HG03095 (cell line): ENCODE measurements around the gene CCDC27.
"Not testable (repeated sequence)": the region's sequence is repeated elsewhere in the genome, so short reads cannot be mapped to it uniquely, and the experiment has no call there.

ENCODE experiments used
- ATAC-seq: cut with Tn5 transposase; IDR thresholded peaks from one replicate; pipeline ENCODE4 v1.9.1; 2021; ENCODE audit warnings: moderate library complexity; ENCODE audit not compliant: unreplicated experiment

The CCDC27 gene

DNA sequence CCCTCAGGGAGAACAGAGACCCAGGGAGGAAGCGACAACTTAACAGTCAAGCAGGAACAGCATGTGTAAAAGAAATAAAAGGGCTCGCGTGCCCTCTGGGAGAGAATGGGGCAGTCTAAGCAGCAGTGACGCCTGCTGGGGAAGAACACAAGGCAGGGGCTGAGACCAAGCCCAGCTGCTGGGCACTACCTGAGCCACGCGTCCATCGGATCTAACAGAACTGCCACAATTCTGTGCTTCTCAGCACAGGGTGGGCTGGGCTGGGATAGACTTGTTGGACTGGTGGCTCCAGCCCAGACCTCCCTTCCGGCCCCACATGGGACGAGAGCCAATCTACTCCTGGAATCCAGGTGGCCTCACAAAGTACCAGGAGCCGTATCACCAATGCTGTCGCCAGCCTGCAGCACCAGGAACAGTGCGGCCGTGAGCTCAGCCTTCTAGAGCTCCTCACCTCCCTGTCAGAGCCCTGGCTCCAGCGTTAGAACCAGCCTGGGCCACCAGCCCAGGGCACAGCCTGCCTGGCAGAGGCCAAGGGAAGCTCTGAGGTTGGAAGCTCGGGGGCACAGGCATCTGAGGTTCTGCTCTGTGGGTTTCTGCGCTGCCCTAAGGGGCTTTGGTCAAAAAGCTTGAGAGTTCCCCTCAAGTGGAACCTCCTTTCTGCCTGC lies 36.6 kb downstream of the CCDC27 start:
- no peak for ATAC-seq

DNA sequence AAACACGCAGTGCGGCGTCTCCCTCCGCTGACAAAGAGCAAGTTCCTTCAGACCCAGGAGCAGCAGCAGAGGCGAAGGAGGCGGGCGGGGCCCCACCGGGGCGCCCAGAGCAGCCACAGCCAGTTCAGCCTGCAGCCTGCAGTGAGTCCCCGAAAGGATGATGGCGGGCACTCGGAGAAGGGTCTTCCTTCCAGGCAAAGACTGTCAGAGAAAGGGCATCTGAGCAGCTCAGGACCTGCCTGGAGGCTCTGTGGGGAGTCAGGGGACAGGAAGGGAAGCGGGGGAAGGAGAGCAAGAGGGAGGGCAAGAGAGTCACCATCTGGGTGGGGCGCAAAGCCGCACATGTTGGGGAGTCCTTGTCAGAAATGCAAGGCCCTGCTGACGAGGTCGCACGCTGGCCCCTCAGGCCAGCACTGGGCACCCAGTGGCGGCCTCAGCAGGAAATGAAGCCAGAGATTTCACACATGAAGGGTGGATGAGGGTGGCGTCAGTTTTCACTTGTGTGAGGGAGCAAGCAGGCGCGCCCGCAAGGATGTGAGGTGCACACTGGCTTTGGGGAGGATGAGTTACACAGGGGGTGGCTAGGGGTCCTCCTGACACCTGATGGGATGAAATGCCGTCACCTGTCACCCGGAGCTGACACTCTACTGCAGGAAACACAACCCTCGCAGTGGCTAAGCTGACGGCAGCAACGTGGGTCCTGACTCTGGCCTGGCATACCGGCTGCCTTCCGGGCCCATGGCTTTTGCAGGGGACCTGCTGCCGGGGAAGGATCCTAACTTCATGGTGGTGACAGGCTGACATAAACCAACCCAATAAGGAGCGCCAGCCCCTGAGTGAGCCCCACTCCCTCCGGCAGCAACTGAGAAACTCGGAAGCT lies 37.4 kb downstream of the CCDC27 start:
- no peak for ATAC-seq

DNA sequence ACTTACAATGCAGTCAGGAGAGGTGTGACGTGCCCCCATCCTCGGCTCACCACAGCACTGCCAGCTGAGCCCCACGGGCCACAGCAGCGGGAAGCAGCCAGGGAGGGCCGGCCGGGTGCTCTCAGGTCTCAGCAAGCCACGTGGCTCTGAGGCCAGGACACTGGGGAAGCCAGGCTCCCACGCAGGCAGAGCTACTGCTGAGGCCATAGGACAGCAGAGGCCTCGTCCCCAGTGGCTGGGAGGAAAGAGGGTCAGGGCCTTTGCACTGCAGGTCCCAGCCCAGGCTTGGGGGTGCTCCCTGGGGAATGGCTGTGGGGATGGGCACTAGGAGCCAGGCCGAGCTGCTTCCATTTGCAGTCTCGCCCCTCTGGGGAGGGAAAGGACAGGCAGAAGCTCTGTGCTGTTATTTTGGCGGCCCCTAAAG lies 38.3 kb downstream of the CCDC27 start:
- ATAC-seq = no peak

- no peak for ATAC-seq
Observed at GRCh38 chr1:3790952-3791351, 38.7 kb downstream of the CCDC27 start.

DNA sequence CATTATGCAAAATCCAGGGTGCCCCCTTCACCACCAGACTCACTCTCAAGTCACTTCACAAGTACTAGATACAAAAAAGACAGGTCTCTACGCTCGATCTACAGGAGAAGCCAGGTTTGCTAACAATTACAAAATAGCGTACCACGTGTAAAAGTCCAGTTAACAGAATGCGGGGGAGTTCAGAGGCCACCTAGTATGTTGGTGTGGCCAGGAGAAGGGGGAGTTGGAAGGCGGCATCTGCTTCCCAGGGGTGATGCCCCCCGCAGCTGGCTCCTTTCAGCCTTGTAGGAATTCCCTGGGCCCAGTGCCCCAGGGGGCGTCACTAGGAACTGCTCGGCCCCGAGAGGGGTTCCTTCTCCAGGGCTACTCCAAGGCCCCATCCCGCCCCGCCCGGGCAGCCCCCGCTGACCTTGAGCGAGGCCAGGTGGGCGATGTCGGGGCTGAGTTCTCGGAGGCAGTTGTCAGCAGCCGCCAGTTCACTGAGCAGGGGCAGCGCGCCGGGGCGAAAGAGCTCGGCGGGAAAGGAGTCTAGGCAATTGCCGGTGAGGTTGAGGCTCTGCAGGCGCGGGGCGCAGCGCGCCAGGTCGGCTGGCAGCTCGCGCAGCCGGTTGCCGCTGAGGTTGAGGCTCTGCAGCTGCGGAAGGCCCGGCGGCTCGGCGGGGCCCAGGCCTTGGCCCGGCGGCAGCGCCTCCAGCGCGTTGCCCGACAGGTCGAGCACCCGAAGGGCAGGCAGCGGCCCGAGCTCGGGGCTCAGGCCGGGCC lies 43.4 kb downstream of the CCDC27 start:
- ATAC-seq = no peak

- ATAC-seq = peak; percentile 99
Observed at GRCh38 chr1:3796215-3797061, 44.2 kb downstream of the CCDC27 start, which contains the start of gene LRRC47. Gene LRRC47 (minus strand): TSS chr1:3796498. CDS start chr1:3796476, 22 bp downstream.

GRCh38 chr1:3799976-3800685 lies 47.9 kb downstream of the CCDC27 start:
- no peak for ATAC-seq

GRCh38 chr1:3800795-3801194 lies 48.5 kb downstream of the CCDC27 start:
- ATAC-seq = not testable (repeated sequence)

- no peak for ATAC-seq
Observed at GRCh38 chr1:3803905-3804626, 51.8 kb downstream of the CCDC27 start.

DNA sequence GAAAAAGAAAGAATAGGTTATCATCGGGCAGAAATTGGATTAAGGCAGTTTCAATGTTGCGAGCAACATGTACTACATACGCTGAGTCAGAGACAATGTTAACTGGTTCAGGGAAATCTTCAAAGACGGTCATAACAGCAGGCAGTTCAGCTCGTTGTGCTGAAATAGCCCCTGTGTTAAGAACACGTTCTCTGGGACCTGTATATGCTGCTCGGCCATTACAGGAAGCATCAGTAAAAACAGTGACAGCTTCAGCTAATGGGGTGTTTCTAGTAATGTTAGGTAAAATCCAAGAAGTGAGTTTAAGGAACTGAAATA lies 52.3 kb downstream of the CCDC27 start:
- ATAC-seq = not testable (repeated sequence)

GRCh38 chr1:3805038-3805437 lies 52.8 kb downstream of the CCDC27 start:
- no peak for ATAC-seq

GRCh38 chr1:3807769-3808168 lies 55.5 kb downstream of the CCDC27 start:
- no peak for ATAC-seq

DNA sequence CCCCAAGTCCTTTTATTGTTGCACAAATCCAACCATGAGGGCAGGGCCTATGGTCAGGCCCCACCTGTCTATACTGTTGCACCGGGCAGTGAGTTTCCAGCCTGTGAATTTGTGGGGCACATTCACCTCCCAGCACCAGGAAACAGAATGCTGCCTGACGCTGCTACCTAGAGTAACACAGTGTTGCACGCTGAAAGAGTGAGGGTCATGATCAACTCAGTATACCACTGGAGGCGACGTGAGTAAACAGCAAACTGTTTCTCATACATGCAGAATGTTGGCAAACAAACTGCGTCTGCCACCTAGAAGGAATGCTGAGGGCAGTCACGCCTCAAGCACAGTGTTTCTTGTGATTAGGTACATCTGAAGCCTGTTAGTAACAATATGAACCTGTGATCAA lies 57.4 kb downstream of the CCDC27 start:
- no peak for ATAC-seq

GRCh38 chr1:3810149-3810761 lies 58.0 kb downstream of the CCDC27 start:
- not testable (repeated sequence) for ATAC-seq

DNA sequence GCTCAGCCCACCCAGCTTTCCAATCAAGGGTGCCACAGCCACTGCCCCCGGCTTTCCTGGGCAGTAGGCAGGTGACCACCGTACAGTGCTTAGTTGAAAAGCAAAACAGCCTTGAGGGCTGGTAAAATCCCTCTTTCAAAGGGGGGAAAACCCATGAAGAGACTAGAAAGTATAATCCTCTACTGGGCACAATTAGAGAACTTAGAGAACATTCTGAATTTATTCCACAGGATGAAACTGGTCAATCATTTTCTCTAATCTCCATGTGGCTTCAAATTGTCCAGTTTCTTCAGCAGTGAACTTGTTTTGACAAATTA lies 59.3 kb downstream of the CCDC27 start:
- no peak for ATAC-seq

GRCh38 chr1:3814065-3814464 lies 61.8 kb downstream of the CCDC27 start:
- ATAC-seq = no peak

- ATAC-seq = no peak
Observed at GRCh38 chr1:3814771-3815561, 62.7 kb downstream of the CCDC27 start.
